Breast epithelium (tissue), 4 donors: ENCODE data around the gene RASAL3. TPM values are rescaled to one million over a fixed set of nuclear protein-coding genes. Genes with fewer than 3 reads are reported as not detected.

ENCODE experiments used
- DNase-seq, 2 donors: peaks; one replicate each; pipeline ENCODE4 v3.0.0-alpha.2; 2019; ENCODE audit warnings: low spot score in 2 of 2
- H3K27ac ChIP-seq, 2 donors: fragments of 200-600 bp; sonication (generic) in 1 of 2; one replicate each; pipeline ENCODE4 v1.5.1; 2016 to 2019; ENCODE audit warnings: mild to moderate bottlenecking in 1 of 2
- H3K27me3 ChIP-seq, 2 donors: fragments of 200-600 bp; sonication (generic) in 1 of 2; one replicate each; pipeline versions ENCODE4 v1.5.1 to v1.6.0; 2017 to 2019; ENCODE audit warnings: control low read depth in 1 of 2, mild to moderate bottlenecking in 1 of 2
- H3K36me3 ChIP-seq: fragments of 200-600 bp; one replicate; pipeline ENCODE4 v1.5.1; 2019
- H3K4me1 ChIP-seq, 2 donors: fragments of 200-600 bp; sonication (generic); one replicate each; pipeline ENCODE4 v1.5.1; 2016 to 2019; ENCODE audit warnings: control low read depth in 1 of 2
- H3K4me3 ChIP-seq, 3 donors: fragments of 200-600 bp; sonication (generic); 1 replicate in 2 of 3; 2 replicates in 1 of 3; pipeline ENCODE4 v1.5.1; 2016 to 2019; ENCODE audit warnings: mild to moderate bottlenecking in 3 of 3, moderate library complexity in 2 of 3
- H3K9me3 ChIP-seq, 2 donors: fragments of 200-600 bp; sonication (generic) in 1 of 2; one replicate each; pipeline ENCODE4 v1.5.1; 2016 to 2019; ENCODE audit warnings: control low read depth in 1 of 2
- POLR2A ChIP-seq: fragments of 450-650 bp; IDR thresholded peaks from one replicate; pipeline ENCODE4 v1.6.1; 2016; ENCODE audit warnings: antibody characterized with exemption, mild to moderate bottlenecking, moderate library complexity
- POLR2AphosphoS5 ChIP-seq, 3 donors: sonication (generic); formaldehyde crosslinking; IDR thresholded peaks; one replicate each; pipeline ENCODE4 v1.6.1; 2017; ENCODE audit warnings: antibody characterized with exemption in 3 of 3
- intact Hi-C: fragments of 100-400 bp; cut with DNase I; formaldehyde crosslinking; loops from one replicate; pipeline ENCODE4 v1.15.1; 2023; ENCODE audit warnings: low total_unique reads
- total RNA-seq, 3 donors: library from RNA; depleted of rRNA; stranded (reverse); fragments of >200 nt; gene quantifications; one replicate each; pipeline ENCODE4 v1.1.0, GENCODE V29; 2016
- TF ChIP-seq, protein P1 (sequence below), 3 donors: fragments of 450-650 bp; IDR thresholded peaks; one replicate each; pipeline ENCODE4 v1.5.1; 2016 to 2017; ENCODE audit warnings: antibody characterized with exemption in 3 of 3, mild to moderate bottlenecking in 3 of 3, moderate library complexity in 3 of 3

The RASAL3 gene
- total RNA-seq, 3 donors from 2014 or later: 1.8 to 5.9 (median 3.4) TPM

DNA sequence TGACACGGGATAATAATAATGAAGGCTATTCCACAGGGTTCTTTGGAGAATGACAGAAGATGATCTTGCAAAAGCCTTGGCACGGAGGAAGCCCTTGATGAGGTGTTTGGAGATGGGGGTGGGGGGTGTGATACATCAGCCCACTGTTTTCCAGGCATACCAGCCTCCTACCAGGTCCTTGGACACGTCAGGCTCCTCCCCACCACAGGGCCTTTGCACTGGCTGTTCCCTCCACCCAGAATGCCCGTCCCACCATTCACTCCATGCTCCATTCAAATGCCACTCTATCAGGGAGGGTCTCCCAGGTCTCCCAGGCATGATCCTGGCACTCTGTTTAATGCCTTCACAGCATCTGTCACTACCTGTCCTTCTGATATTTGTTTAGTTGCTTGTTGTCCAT lies 17.3 kb downstream of the RASAL3 start:
- no peaks in the 10 kb centered on the region for H3K36me3 ChIP-seq
- H3K4me1 ChIP-seq: no peaks in the 10 kb centered on the region
- H3K27ac ChIP-seq: no peak overlapping the region
- TF ChIP-seq, protein P1, sequence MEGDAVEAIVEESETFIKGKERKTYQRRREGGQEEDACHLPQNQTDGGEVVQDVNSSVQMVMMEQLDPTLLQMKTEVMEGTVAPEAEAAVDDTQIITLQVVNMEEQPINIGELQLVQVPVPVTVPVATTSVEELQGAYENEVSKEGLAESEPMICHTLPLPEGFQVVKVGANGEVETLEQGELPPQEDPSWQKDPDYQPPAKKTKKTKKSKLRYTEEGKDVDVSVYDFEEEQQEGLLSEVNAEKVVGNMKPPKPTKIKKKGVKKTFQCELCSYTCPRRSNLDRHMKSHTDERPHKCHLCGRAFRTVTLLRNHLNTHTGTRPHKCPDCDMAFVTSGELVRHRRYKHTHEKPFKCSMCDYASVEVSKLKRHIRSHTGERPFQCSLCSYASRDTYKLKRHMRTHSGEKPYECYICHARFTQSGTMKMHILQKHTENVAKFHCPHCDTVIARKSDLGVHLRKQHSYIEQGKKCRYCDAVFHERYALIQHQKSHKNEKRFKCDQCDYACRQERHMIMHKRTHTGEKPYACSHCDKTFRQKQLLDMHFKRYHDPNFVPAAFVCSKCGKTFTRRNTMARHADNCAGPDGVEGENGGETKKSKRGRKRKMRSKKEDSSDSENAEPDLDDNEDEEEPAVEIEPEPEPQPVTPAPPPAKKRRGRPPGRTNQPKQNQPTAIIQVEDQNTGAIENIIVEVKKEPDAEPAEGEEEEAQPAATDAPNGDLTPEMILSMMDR (IDR thresholded peaks at IDR 0.05): no peak
- TF ChIP-seq POLR2AphosphoS5 (IDR thresholded peaks at IDR 0.05) (no peak), POLR2A (no peak)
- intact Hi-C loops: loop anchor here (1.0 kb wide), 1 partner anchor 37 kb away; no protein-coding TSS in a partner anchor
- DNase-seq: no peak
- H3K27me3 ChIP-seq: no peaks in the 10 kb centered on the region
- H3K9me3 ChIP-seq: no peaks in the 10 kb centered on the region
- H3K4me3 ChIP-seq: no peak overlapping the region

DNA sequence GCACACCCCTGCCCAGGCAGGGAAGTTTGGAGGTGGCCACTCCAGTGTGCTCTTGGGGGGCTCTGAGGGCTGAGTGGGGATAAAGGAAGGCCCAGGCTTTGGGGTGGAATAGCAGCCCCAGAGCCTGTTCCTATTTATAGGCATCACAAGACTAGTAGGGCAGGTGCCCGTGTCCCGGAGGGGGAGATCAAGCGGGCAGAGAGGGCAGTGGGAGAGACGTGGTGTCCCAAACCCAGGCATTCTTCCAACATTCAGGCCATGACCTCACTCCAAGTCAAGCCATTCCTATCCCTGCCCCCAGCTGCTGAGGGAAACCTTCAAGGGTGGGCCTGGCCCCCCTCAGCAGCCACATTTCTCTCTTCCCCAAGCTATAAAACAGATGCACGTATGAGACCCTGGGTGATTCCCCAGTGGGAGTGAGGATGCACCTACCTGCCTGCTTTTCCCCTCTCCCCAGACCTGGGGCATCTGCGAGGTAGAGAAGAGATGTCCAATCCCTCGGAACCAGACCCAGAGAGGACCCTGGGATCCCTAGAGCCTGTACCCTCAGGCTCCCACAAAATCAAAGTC lies 18.5 kb downstream of the RASAL3 start:
- no peak overlapping the region for H3K27ac ChIP-seq
- intact Hi-C loops: no loop called here

DNA sequence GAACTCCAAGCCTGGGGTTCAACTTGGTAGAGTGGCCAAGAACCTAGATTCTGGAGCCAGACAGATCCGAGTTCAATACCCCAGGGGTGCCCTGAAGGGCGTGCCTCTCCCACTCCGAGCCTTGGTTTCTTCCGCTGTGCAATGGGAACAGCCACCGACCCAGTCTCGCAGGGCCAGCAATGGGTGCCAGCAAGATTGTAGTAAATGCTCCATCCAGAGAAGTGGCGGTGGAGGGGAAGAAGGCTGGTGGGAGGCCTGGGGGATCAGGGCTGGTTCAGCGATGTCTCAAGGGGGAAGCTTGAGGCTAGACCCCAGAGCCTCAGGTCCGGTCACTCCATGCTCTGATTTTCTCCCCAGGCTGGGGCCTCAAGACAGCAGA lies 19.1 kb downstream of the RASAL3 start:
- Histone ChIP-seq H3K27ac (no peak overlapping the region), H3K9me3 (no peaks in the 10 kb centered on the region), H3K4me1 (no peaks in the 10 kb centered on the region), H3K27me3 (no peaks in the 10 kb centered on the region), H3K4me3 (no peak overlapping the region), H3K36me3 (no peaks in the 10 kb centered on the region)
- TF ChIP-seq POLR2A: no peak
- TF ChIP-seq POLR2AphosphoS5 (IDR thresholded peaks at IDR 0.05): no peak
- TF ChIP-seq, protein P1 (IDR thresholded peaks at IDR 0.05): no peak
- intact Hi-C loops: no loop called here
- no peak for DNase-seq

More for the DNA sequence above, 18.5 kb downstream of the RASAL3 start:
- H3K36me3 ChIP-seq: no peaks in the 10 kb centered on the region
- no peaks in the 10 kb centered on the region for H3K4me1 ChIP-seq
- no peak overlapping the region for H3K4me3 ChIP-seq
- H3K9me3 ChIP-seq: no peaks in the 10 kb centered on the region
- TF ChIP-seq, protein P1 (IDR thresholded peaks at IDR 0.05): no peak
- TF ChIP-seq POLR2A: no peak
- no peak for TF ChIP-seq POLR2AphosphoS5 (IDR thresholded peaks at IDR 0.05)
- H3K27me3 ChIP-seq: no peaks in the 10 kb centered on the region
- no peak for DNase-seq

GRCh38 chr19:15444505-15445226 lies 19.7 kb downstream of the RASAL3 start:
- intact Hi-C loops: no loop called here
- TF ChIP-seq POLR2A (no peak), POLR2AphosphoS5 (IDR thresholded peaks at IDR 0.05) (no peak)
- TF ChIP-seq, protein P1 (IDR thresholded peaks at IDR 0.05): no peak
- no peak overlapping the region for H3K27ac ChIP-seq
- no peaks in the 10 kb centered on the region for H3K4me1 ChIP-seq
- no peaks in the 10 kb centered on the region for H3K36me3 ChIP-seq
- no peaks in the 10 kb centered on the region for H3K9me3 ChIP-seq
- no peak for DNase-seq
- no peaks in the 10 kb centered on the region for H3K27me3 ChIP-seq
- no peak overlapping the region for H3K4me3 ChIP-seq

GRCh38 chr19:15443838-15444237 lies 20.5 kb downstream of the RASAL3 start:
- H3K9me3 ChIP-seq: no peaks in the 10 kb centered on the region
- no peak overlapping the region for H3K27ac ChIP-seq
- no peaks in the 10 kb centered on the region for H3K36me3 ChIP-seq
- intact Hi-C loops: no loop called here
- no peak for DNase-seq
- H3K27me3 ChIP-seq: no peaks in the 10 kb centered on the region
- H3K4me1 ChIP-seq: no peaks in the 10 kb centered on the region
- TF ChIP-seq POLR2A: no peak
- TF ChIP-seq, protein P1 (IDR thresholded peaks at IDR 0.05): no peak
- no peak for TF ChIP-seq POLR2AphosphoS5 (IDR thresholded peaks at IDR 0.05)
- H3K4me3 ChIP-seq: no peak overlapping the region
